Sigmoid colon (tissue), 4 donors: ENCODE data around the gene PPP2R5B.

Experiments
- CTCF ChIP-seq, 4 experiments: fragments of 450-650 bp in 3 of 4; fragments of 200-600 bp in 1 of 4; IDR thresholded peaks; one replicate each; pipeline ENCODE4 v1.5.1; 2016 to 2019; ENCODE audit warnings: antibody characterized with exemption in 4 of 4, mild to moderate bottlenecking in 3 of 4, moderate library complexity in 2 of 4
- EP300 ChIP-seq, 4 donors: sonication (generic); formaldehyde crosslinking; IDR thresholded peaks; one replicate each; pipeline ENCODE4 v1.6.1; 2017; ENCODE audit warnings: antibody characterized with exemption in 4 of 4

- no peak for TF ChIP-seq EP300 (IDR thresholded peaks at IDR 0.05)
- TF ChIP-seq CTCF (IDR thresholded peaks at IDR 0.05), result peak; percentile 89 to 96 (median 92)
Measured at GRCh38 chr11:64894070-64894811, 30.2 kb upstream of the PPP2R5B start.
